OCI-LY3 (cell line): ENCODE data around the gene ZPBP2.

Source experiments
- CTCF ChIP-seq: fragments of 200-600, 300-600 bp; sonication (generic); IDR thresholded peaks from 2 replicates; pipeline ENCODE4 v1.5.1; 2014; ENCODE audit warnings: antibody characterized with exemption, low read length, low read depth
- EZH2phosphoT487 ChIP-seq: fragments of 200-600 bp; shearing (Covaris generic); IDR thresholded peaks from 2 replicates; pipeline ENCODE4 v1.6.1; 2018; ENCODE audit warnings: antibody characterized with exemption, mixed run types, low read depth

DNA sequence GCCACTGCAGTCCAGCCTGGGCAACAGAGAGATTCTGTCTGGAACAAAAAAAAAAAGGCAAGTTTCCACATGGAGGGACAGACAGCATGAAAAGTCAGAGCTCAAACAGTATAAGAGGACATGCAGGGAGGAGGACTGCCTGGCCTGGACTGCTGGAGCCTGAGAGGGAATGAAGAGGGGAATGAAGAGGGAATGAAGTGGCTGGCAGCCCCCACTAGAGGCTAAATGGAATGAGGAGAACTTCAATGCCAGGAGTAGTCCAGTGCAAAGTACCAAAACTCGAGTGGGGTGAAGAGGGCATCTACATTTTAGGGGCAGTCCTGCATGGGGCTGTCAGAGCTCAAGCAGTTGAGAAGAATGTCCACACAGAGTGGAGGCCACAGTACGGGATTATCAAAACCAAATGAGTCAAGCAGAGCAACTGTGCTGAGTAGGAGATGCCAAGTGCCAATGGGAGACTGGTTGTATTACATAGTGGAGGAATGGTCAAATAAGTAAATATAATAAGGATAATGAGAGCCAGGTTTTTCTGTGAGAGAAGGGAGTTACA is 26.8 kb upstream of the ZPBP2 start:
- TF ChIP-seq CTCF (no peak), EZH2phosphoT487 (no peak)
